BE2C (cell line): ENCODE results near the gene MRPS23.
A peak's percentile ranks its signal among the peaks of the same experiment; 100 is the strongest.
"Not testable (repeated sequence)": the region's sequence is repeated elsewhere in the genome, so short reads cannot be mapped to it uniquely, and the experiment has no call there.

Source experiments
- DNase-seq: peaks from one replicate; pipeline ENCODE4 v3.0.0-alpha.2; 2020
- H3K27me3 ChIP-seq: fragments of 250-450 bp; sonication (Bioruptor Pico); 2 replicates; pipeline ENCODE4 v1.5.1; 2020; ENCODE audit warnings: mild to moderate bottlenecking
- H3K36me3 ChIP-seq: fragments of 250-450 bp; sonication (Bioruptor Pico); 2 replicates; pipeline ENCODE4 v1.5.1; 2020; ENCODE audit warnings: mild to moderate bottlenecking
- H3K4me1 ChIP-seq: fragments of 250-450 bp; sonication (Bioruptor Pico); 2 replicates; pipeline ENCODE4 v1.5.1; 2020
- H3K4me3 ChIP-seq: 2 replicates; pipeline ENCODE4 v1.5.1; 2011; ENCODE audit warnings: low read depth, low read length
- H3K9me3 ChIP-seq: fragments of 250-450 bp; sonication (Bioruptor Pico); 2 replicates; pipeline ENCODE4 v1.5.1; 2020
- CTCF ChIP-seq: IDR thresholded peaks from 2 replicates; pipeline ENCODE4 v1.5.1; 2012; ENCODE audit warnings: mild to moderate bottlenecking, low read depth, low read length

MRPS23 gene

GRCh38 chr17:57852092-57852954, 2.5 kb upstream of the MRPS23 start:
- H3K4me3 ChIP-seq = no peak overlapping the region
- TF ChIP-seq CTCF = no peak
- H3K4me1 ChIP-seq = peaks cover 8% of the 10 kb centered on the region
- no peaks in the 10 kb centered on the region; the same call in 1 of the 2 replicates for H3K36me3 ChIP-seq
- no peak for DNase-seq
- no peaks in the 10 kb centered on the region for H3K9me3 ChIP-seq
- H3K27me3 ChIP-seq = no peaks in the 10 kb centered on the region

- Histone ChIP-seq H3K9me3 (no peaks in the 10 kb centered on the region), H3K4me1 (peaks cover 8% of the 10 kb centered on the region), H3K36me3 (peaks cover 11% of the 10 kb centered on the region), H3K27me3 (no peaks in the 10 kb centered on the region), H3K4me3 (peak overlapping the region; percentile 82)
- no peak for TF ChIP-seq CTCF
- no peak for DNase-seq
Observed at GRCh38 chr17:57849163-57849873, 526 bp downstream of the MRPS23 start.

GRCh38 chr17:57846056-57846945, 3.5 kb downstream of the MRPS23 start:
- not testable (repeated sequence) for H3K27me3 ChIP-seq, H3K9me3 ChIP-seq, DNase-seq, H3K4me3 ChIP-seq, H3K4me1 ChIP-seq
- peaks cover 23% of the 10 kb centered on the region for H3K36me3 ChIP-seq

- Histone ChIP-seq H3K36me3 (peaks cover 49% of the 10 kb centered on the region), H3K9me3 (no peaks in the 10 kb centered on the region), H3K4me3 (no peak overlapping the region), H3K27me3 (no peaks in the 10 kb centered on the region), H3K4me1 (no peaks in the 10 kb centered on the region)
- TF ChIP-seq CTCF = no peak
- no peak for DNase-seq
Observed at GRCh38 chr17:57842280-57842679, 7.6 kb downstream of the MRPS23 start.

- no peak for TF ChIP-seq CTCF
- peaks cover 38% of the 10 kb centered on the region for H3K36me3 ChIP-seq
- DNase-seq = no peak
- no peak overlapping the region for H3K4me3 ChIP-seq
- no peaks in the 10 kb centered on the region for H3K9me3 ChIP-seq
- no peaks in the 10 kb centered on the region for H3K27me3 ChIP-seq
- no peaks in the 10 kb centered on the region for H3K4me1 ChIP-seq
Observed at GRCh38 chr17:57839571-57839923, 10.3 kb downstream of the MRPS23 start.

GRCh38 chr17:57838857-57839570, 10.8 kb downstream of the MRPS23 start:
- no peaks in the 10 kb centered on the region for H3K27me3 ChIP-seq
- peaks cover 38% of the 10 kb centered on the region for H3K36me3 ChIP-seq

More at GRCh38 chr17:57838857-57839570, 10.8 kb downstream of the MRPS23 start:
- no peaks in the 10 kb centered on the region; the same call in 1 of the 2 replicates for H3K4me1 ChIP-seq
- H3K9me3 ChIP-seq = no peaks in the 10 kb centered on the region
- no peak for DNase-seq
- no peak overlapping the region for H3K4me3 ChIP-seq
- TF ChIP-seq CTCF = no peak
